Sigmoid colon (tissue), 4 donors: ENCODE results near the gene LOXL3.

ENCODE experiments used
- CTCF ChIP-seq, 4 experiments: fragments of 450-650 bp in 3 of 4; fragments of 200-600 bp in 1 of 4; IDR thresholded peaks; one replicate each; pipeline ENCODE4 v1.5.1; 2016 to 2019; ENCODE audit warnings: antibody characterized with exemption in 4 of 4, mild to moderate bottlenecking in 3 of 4, moderate library complexity in 2 of 4
- EP300 ChIP-seq, 4 donors: sonication (generic); formaldehyde crosslinking; IDR thresholded peaks; one replicate each; pipeline ENCODE4 v1.6.1; 2017; ENCODE audit warnings: antibody characterized with exemption in 4 of 4
- POLR2A ChIP-seq, 2 donors: fragments of 450-650 bp; IDR thresholded peaks; one replicate each; pipeline ENCODE4 v1.6.1; 2016; ENCODE audit warnings: antibody characterized with exemption in 2 of 2, mild to moderate bottlenecking in 2 of 2, moderate library complexity in 2 of 2
- POLR2AphosphoS5 ChIP-seq, 4 donors: sonication (generic); formaldehyde crosslinking; IDR thresholded peaks; one replicate each; pipeline ENCODE4 v1.6.1; 2017; ENCODE audit warnings: antibody characterized with exemption in 4 of 4

GRCh38 chr2:74597410-74597809 lies 43.7 kb upstream of the LOXL3 start:
- no peak for TF ChIP-seq CTCF (IDR thresholded peaks at IDR 0.05)
- no peak for TF ChIP-seq POLR2AphosphoS5 (IDR thresholded peaks at IDR 0.05)
- no peak for TF ChIP-seq EP300 (IDR thresholded peaks at IDR 0.05)
- no peak for TF ChIP-seq POLR2A (IDR thresholded peaks at IDR 0.05)
